CD14-positive monocyte (primary cell): Measurements from ENCODE around the gene PCDHA9. TPM values are rescaled to one million over a fixed set of nuclear protein-coding genes. Genes with fewer than 3 reads are reported as not detected.
"Not testable (repeated sequence)": the region's sequence is repeated elsewhere in the genome, so short reads cannot be mapped to it uniquely, and the experiment has no call there.

ENCODE experiments used
- DNase-seq, 3 donors: peaks; one replicate each; pipeline ENCODE4 v3.0.0-alpha.2; 2011 to 2022
- H2AFZ ChIP-seq: 2 replicates; pipeline ENCODE4 v1.6.0; 2012; ENCODE audit warnings: mild to moderate bottlenecking, low read depth, low read length, inconsistent platforms; ENCODE audit not compliant: insufficient read depth, poor library complexity, severe bottlenecking
- H3K27ac ChIP-seq, 2 donors: 1 replicate in 1 of 2; 2 replicates in 1 of 2; pipeline ENCODE4 v1.5.1; 2012 to 2013; ENCODE audit warnings: low read length in 2 of 2, control low read depth in 1 of 2, inconsistent platforms in 1 of 2, low read depth in 1 of 2, mild to moderate bottlenecking in 1 of 2
- H3K27me3 ChIP-seq, 2 donors: one replicate each; pipeline versions ENCODE4 v1.6.0 to v1.6.1; 2011 to 2013; ENCODE audit warnings: low read length in 2 of 2; ENCODE audit not compliant: control insufficient read depth in 2 of 2, insufficient read depth in 2 of 2
- H3K36me3 ChIP-seq, 2 donors: replicated peaks in 1 of 2; 1 replicate in 1 of 2; 2 replicates in 1 of 2; pipeline versions ENCODE4 v1.5.1 to v1.6.1; 2012 to 2013; ENCODE audit warnings: low read length in 2 of 2, control low read depth in 1 of 2, inconsistent platforms in 1 of 2, mild to moderate bottlenecking in 1 of 2; ENCODE audit not compliant: insufficient read depth in 2 of 2, control insufficient read depth in 1 of 2
- H3K4me1 ChIP-seq, 2 donors: 1 replicate in 1 of 2; 2 replicates in 1 of 2; pipeline versions ENCODE4 v1.5.1 to v1.6.1; 2012 to 2013; ENCODE audit warnings: low read length in 2 of 2, control low read depth in 1 of 2, inconsistent platforms in 1 of 2, mild to moderate bottlenecking in 1 of 2, moderate library complexity in 1 of 2; ENCODE audit not compliant: insufficient read depth in 2 of 2, control insufficient read depth in 1 of 2
- H3K4me2 ChIP-seq: replicated peaks from 2 replicates; pipeline ENCODE3; 2012; ENCODE audit warnings: low read length, moderate library complexity, mild to moderate bottlenecking; ENCODE audit not compliant: poor library complexity, severe bottlenecking; ENCODE audit errors: extremely low read depth
- H3K4me3 ChIP-seq, 3 experiments: fragments of 200-600 bp in 1 of 3; sonication (generic) in 1 of 3; replicated peaks in 1 of 3; 1 replicate in 2 of 3; 2 replicates in 1 of 3; pipeline ENCODE4 v1.5.1; 2011 to 2013; ENCODE audit warnings: low read length in 3 of 3, mild to moderate bottlenecking in 3 of 3, control low read depth in 2 of 3, low read depth in 2 of 3, inconsistent platforms in 1 of 3, moderate library complexity in 1 of 3
- H3K79me2 ChIP-seq: 2 replicates; pipeline ENCODE4 v1.6.0; 2012; ENCODE audit warnings: mild to moderate bottlenecking, control low read depth, inconsistent platforms, low read length, moderate library complexity; ENCODE audit not compliant: insufficient read depth
- H3K9ac ChIP-seq: 2 replicates; pipeline ENCODE4 v1.6.0; 2017; ENCODE audit warnings: low read length, mild to moderate bottlenecking; ENCODE audit not compliant: insufficient read depth, poor library complexity, severe bottlenecking
- H3K9me3 ChIP-seq, 2 donors: replicated peaks in 1 of 2; 1 replicate in 1 of 2; 2 replicates in 1 of 2; pipeline versions ENCODE4 v1.5.1 to v1.6.1; 2012 to 2013; ENCODE audit warnings: low read length in 2 of 2, control low read depth in 1 of 2; ENCODE audit not compliant: control insufficient read depth in 1 of 2, insufficient read depth in 1 of 2
- H4K20me1 ChIP-seq: 2 replicates; pipeline ENCODE4 v1.6.0; 2012; ENCODE audit warnings: mild to moderate bottlenecking, low read length, control low read depth, moderate library complexity; ENCODE audit not compliant: insufficient read depth
- H3K27ac Mint-ChIP-seq, 7 donors: one replicate each; pipeline ENCODE4 v1.8.0; 2020; ENCODE audit warnings: mild to moderate bottlenecking in 7 of 7, mixed read lengths in 7 of 7, moderate library complexity in 6 of 7, inconsistent platforms in 2 of 7
- H3K27me3 Mint-ChIP-seq, 3 donors: one replicate each; pipeline ENCODE4 v1.8.0; 2021 to 2022; ENCODE audit warnings: low read depth in 3 of 3, mild to moderate bottlenecking in 3 of 3, mixed read lengths in 3 of 3, moderate library complexity in 3 of 3, inconsistent platforms in 1 of 3
- H3K36me3 Mint-ChIP-seq, 2 donors: one replicate each; pipeline ENCODE4 v1.8.0; 2020; ENCODE audit warnings: mixed read lengths in 2 of 2, inconsistent platforms in 1 of 2, mild to moderate bottlenecking in 1 of 2
- H3K4me1 Mint-ChIP-seq: one replicate; pipeline ENCODE4 v1.8.0; 2020; ENCODE audit warnings: mild to moderate bottlenecking, mixed read lengths
- H3K4me3 Mint-ChIP-seq, 2 donors: one replicate each; pipeline ENCODE4 v1.8.0; 2020; ENCODE audit warnings: mild to moderate bottlenecking in 2 of 2, mixed read lengths in 2 of 2, moderate library complexity in 1 of 2
- H3K9me3 Mint-ChIP-seq, 7 donors: one replicate each; pipeline ENCODE4 v1.8.0; 2020 to 2022; ENCODE audit warnings: mixed read lengths in 7 of 7, mild to moderate bottlenecking in 6 of 7, moderate library complexity in 6 of 7, inconsistent platforms in 2 of 7
- CTCF ChIP-seq: fragments of 200-600 bp; IDR thresholded peaks from one replicate; pipeline ENCODE4 v1.8.0; 2022; ENCODE audit warnings: antibody characterized with exemption, mild to moderate bottlenecking
- WGBS: methylation state at CpG from one replicate; pipeline ENCODE4 v1.1.5; 2013; ENCODE audit warnings: missing lambda C conversion rate; ENCODE audit not compliant: insufficient coverage; 5-methylcytosine and 5-hydroxymethylcytosine counted together
- intact Hi-C, 2 donors: fragments of 100-400 bp; cut with micrococcal nuclease; formaldehyde crosslinking; loops; one replicate each; pipeline versions ENCODE4 v1.15.0 to v1.15.1; 2023
- polyA plus RNA-seq, 3 donors: library from polyadenylated mRNA; depleted of rRNA in 1 of 3; unstranded in 2 of 3; stranded (reverse) in 1 of 3; fragments of 300-500 nt in 2 of 3; fragments of >200 nt in 1 of 3; fragmentation: Illumina TruSeq in 2 of 3; gene quantifications; 1 replicate in 2 of 3; 2 replicates in 1 of 3; pipeline ENCODE4 v1.2.3, GENCODE V29; 2012 to 2021

PCDHA9 gene
- polyA plus RNA-seq, 3 donors = not detected

- H3K4me3 ChIP-seq = no peak overlapping the region
- H3K79me2 ChIP-seq = no peaks in the 10 kb centered on the region
- no peaks in the 10 kb centered on the region for H4K20me1 ChIP-seq
- peaks cover 35 to 67% of the 10 kb centered on the region in 2 donors for H3K9me3 ChIP-seq
- H3K4me2 ChIP-seq = no peak overlapping the region
- no peak overlapping the region for H2AFZ ChIP-seq
- H3K36me3 ChIP-seq = no peaks in the 10 kb centered on the region
- TF ChIP-seq CTCF = no peak
- Mint-ChIP-seq H3K9me3 (peaks cover 32 to 55% (median 48%) of the 10 kb centered on the region in 7 donors), H3K4me1 (no peaks in the 10 kb centered on the region), H3K36me3 (peaks cover 0 to 2% of the 10 kb centered on the region in 2 donors), H3K27me3 (peaks cover 22 to 46% (median 22%) of the 10 kb centered on the region in 3 donors), H3K27ac (no peak overlapping the region), H3K4me3 (peak overlapping the region in 1 of 2 donors; percentile 66)
- H3K27ac ChIP-seq = no peak overlapping the region
- H3K9ac ChIP-seq = no peak overlapping the region
- no peaks in the 10 kb centered on the region for H3K4me1 ChIP-seq
- 45% methylated on average over 6 of the region's 18 CpGs for WGBS
- intact Hi-C loops = loop anchor here in 1 of 2 donors (10.0 kb wide), 1 partner anchor 46 kb away; the partner anchor contains the start of gene PCDHA12
- peaks cover 0 to 24% of the 10 kb centered on the region in 2 donors for H3K27me3 ChIP-seq
- no peak for DNase-seq
Observed at GRCh38 chr5:140828362-140828737, 19.8 kb upstream of the PCDHA9 start.

- DNase-seq, H3K36me3 Mint-ChIP-seq, H3K36me3 ChIP-seq, H3K4me3 Mint-ChIP-seq, H3K4me2 ChIP-seq, H3K27ac ChIP-seq, H3K79me2 ChIP-seq, H3K4me1 Mint-ChIP-seq, H3K9ac ChIP-seq, H3K4me1 ChIP-seq, H2AFZ ChIP-seq, H3K27ac Mint-ChIP-seq, H4K20me1 ChIP-seq, H3K4me3 ChIP-seq: not testable (repeated sequence)
- H3K9me3 Mint-ChIP-seq = peaks cover 32 to 61% (median 50%) of the 10 kb centered on the region in 7 donors
- 50% methylated on average over 90 of the region's 106 CpGs for WGBS
- Histone ChIP-seq H3K27me3 (peaks cover 0 to 29% of the 10 kb centered on the region in 2 donors), H3K9me3 (peaks cover 32 to 69% of the 10 kb centered on the region in 2 donors)
- intact Hi-C loops = loop anchor here in 1 of 2 donors (10.0 kb wide), 1 partner anchor 45 kb away; the partner anchor contains the start of gene PCDHA12
- H3K27me3 Mint-ChIP-seq = peaks cover 25 to 51% (median 25%) of the 10 kb centered on the region in 3 donors
Observed at GRCh38 chr5:140829511-140830501, 18.4 kb upstream of the PCDHA9 start.
